H1 (cell line): ENCODE data around the gene DCAF7. TPM values are rescaled to one million over a fixed set of nuclear protein-coding genes. Genes with fewer than 3 reads are reported as not detected.

Experiments used
- ATF3 ChIP-seq: IDR thresholded peaks from 2 replicates; pipeline ENCODE4 v1.6.1; 2011; ENCODE audit warnings: low read depth, mild to moderate bottlenecking, low read length; ENCODE audit not compliant: insufficient read depth
- BACH1 ChIP-seq: IDR thresholded peaks from 2 replicates; pipeline ENCODE4 v1.6.1; 2012; ENCODE audit warnings: low read length, improper control_type of control experiment
- BRCA1 ChIP-seq: IDR thresholded peaks from 2 replicates; pipeline ENCODE4 v1.6.1; 2012; ENCODE audit warnings: low read depth, low read length, improper control_type of control experiment
- CBX5 ChIP-seq: fragments of 300-800, 300-1000 bp; sonication (generic); IDR thresholded peaks from 2 replicates; pipeline ENCODE4 v1.7.1; 2016; ENCODE audit warnings: antibody characterized with exemption, low read length, low read depth
- CTBP2 ChIP-seq: IDR thresholded peaks from 2 replicates; pipeline ENCODE4 v1.7.0; 2011; ENCODE audit warnings: borderline replicate concordance, mild to moderate bottlenecking, moderate library complexity, mixed read lengths, low read length; ENCODE audit not compliant: insufficient read depth, insufficient read length
- EGR1 ChIP-seq: IDR thresholded peaks from 2 replicates; pipeline ENCODE4 v1.6.1; 2011; ENCODE audit warnings: low read depth, low read length, borderline replicate concordance
- HDAC2 ChIP-seq, 2 experiments: fragments of 300-600 bp in 1 of 2; sonication (generic) in 1 of 2; IDR thresholded peaks; 2 replicates each; pipeline ENCODE4 v1.6.1; 2011 to 2012; ENCODE audit warnings: low read depth in 2 of 2, low read length in 2 of 2, mild to moderate bottlenecking in 2 of 2, moderate library complexity in 2 of 2, borderline replicate concordance in 1 of 2, inconsistent platforms in 1 of 2
- JUN ChIP-seq: IDR thresholded peaks from 2 replicates; pipeline ENCODE4 v1.6.1; 2011; ENCODE audit warnings: low read depth, mild to moderate bottlenecking, improper control_type of control experiment, low read length
- KDM4A ChIP-seq: IDR thresholded peaks from one replicate; pipeline ENCODE4 v1.7.1; 2012; ENCODE audit warnings: low read depth, mild to moderate bottlenecking, moderate library complexity, low read length, inconsistent platforms; ENCODE audit not compliant: severe bottlenecking
- POU5F1 ChIP-seq: IDR thresholded peaks from 2 replicates; pipeline ENCODE4 v1.6.1; 2011; ENCODE audit warnings: low read depth, mild to moderate bottlenecking, low read length, moderate library complexity
- RFX5 ChIP-seq: IDR thresholded peaks from 2 replicates; pipeline ENCODE4 v1.6.1; 2011; ENCODE audit warnings: low read depth, low read length, improper control_type of control experiment, borderline replicate concordance
- RNF2 ChIP-seq: fragments of 200-900, 300-1000 bp; sonication (generic); IDR thresholded peaks from 2 replicates; pipeline ENCODE4 v1.7.1; 2016; ENCODE audit warnings: borderline replicate concordance, low read depth, mild to moderate bottlenecking, antibody characterized with exemption, low read length; ENCODE audit not compliant: poor library complexity, severe bottlenecking; ENCODE audit errors: missing control alignments
- SAP30 ChIP-seq: fragments of 300-600 bp; sonication (generic); IDR thresholded peaks from 2 replicates; pipeline ENCODE4 v1.7.1; 2012; ENCODE audit warnings: low read length, moderate library complexity, mild to moderate bottlenecking, inconsistent platforms; ENCODE audit not compliant: insufficient read depth, insufficient replicate concordance
- SIRT6 ChIP-seq: IDR thresholded peaks from one replicate; pipeline ENCODE4 v1.7.1; 2012; ENCODE audit warnings: low read length, inconsistent platforms
- SP1 ChIP-seq: IDR thresholded peaks from 2 replicates; pipeline ENCODE4 v1.6.1; 2011; ENCODE audit warnings: low read depth, low read length
- SP4 ChIP-seq: IDR thresholded peaks from 2 replicates; pipeline ENCODE4 v1.6.1; 2012; ENCODE audit warnings: low read length, inconsistent platforms
- SRF ChIP-seq: IDR thresholded peaks from 2 replicates; pipeline ENCODE4 v1.6.1; 2011; ENCODE audit warnings: mild to moderate bottlenecking, low read depth, low read length, moderate library complexity
- ZNF274 ChIP-seq: IDR thresholded peaks from 2 replicates; pipeline ENCODE4 v1.7.0; 2012; ENCODE audit warnings: low read length, borderline replicate concordance; ENCODE audit errors: extremely low read depth
- polyA plus RNA-seq, 7 experiments: library from polyadenylated mRNA; depleted of rRNA in 3 of 7; stranded (reverse) in 5 of 7; unstranded in 2 of 7; fragments of >200 nt in 5 of 7; fragments of 200-250 nt in 2 of 7; gene quantifications; 1 replicate in 5 of 7; 2 replicates in 1 of 7; 4 replicates in 1 of 7; pipeline versions ENCODE4 v1.2.1 to v1.2.3, GENCODE V29; 2011 to 2013; ENCODE audit warnings: missing spikeins in 2 of 7, mixed read lengths in 2 of 7
- total RNA-seq: library from RNA; stranded (reverse); fragmentation: NEBNext Ultra II Directional; extraction: Animal tissue kit (Norgen Biotek cat#: 25700); gene quantifications from 2 replicates; pipeline ENCODE4 v1.2.1, GENCODE V29; 2021
- TF ChIP-seq, protein P1 (sequence below): IDR thresholded peaks from 2 replicates; pipeline ENCODE4 v1.6.1; 2012; ENCODE audit warnings: inconsistent platforms
- TF ChIP-seq, protein P2 (sequence below): IDR thresholded peaks from 2 replicates; pipeline ENCODE4 v1.6.1; 2012; ENCODE audit warnings: low read length, inconsistent platforms

Gene DCAF7
- total and polyA plus RNA-seq, 2 of the 8 experiments (the other 6 are each of a cell fraction or from before 2014, with no cell fraction given) = 74.9 to 94.1 TPM

GRCh38 chr17:63600569-63601438 is 50.5 kb downstream of the DCAF7 start, which contains the start of gene TACO1 (continued):
- TF ChIP-seq, protein P1, sequence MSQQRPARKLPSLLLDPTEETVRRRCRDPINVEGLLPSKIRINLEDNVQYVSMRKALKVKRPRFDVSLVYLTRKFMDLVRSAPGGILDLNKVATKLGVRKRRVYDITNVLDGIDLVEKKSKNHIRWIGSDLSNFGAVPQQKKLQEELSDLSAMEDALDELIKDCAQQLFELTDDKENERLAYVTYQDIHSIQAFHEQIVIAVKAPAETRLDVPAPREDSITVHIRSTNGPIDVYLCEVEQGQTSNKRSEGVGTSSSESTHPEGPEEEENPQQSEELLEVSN = peak; percentile 54
- TF ChIP-seq SP1 (peak; percentile 48; the same call in 1 of the 2 replicates), KDM4A (peak; percentile 82), BRCA1 (no peak), HDAC2 (IDR thresholded peaks at IDR 0.05; ENCODE audit: borderline replicate concordance in 1 of 2, low read depth in 2 of 2, low read length in 2 of 2) (no peak), SIRT6 (no peak), RNF2 (no peak), RFX5 (0 out of 2 replicates have a peak, but pooled peaks have one; percentile 25), SRF (peak; percentile 47; the same call in 1 of the 2 replicates), SAP30 (no peak), ZNF274 (no peak), POU5F1 (no peak), CTBP2 (no peak), ATF3 (no peak), BACH1 (no peak), CBX5 (no peak), SP4 (no peak), EGR1 (0 out of 2 replicates have a peak, but pooled peaks have one; percentile 28), JUN (no peak; the same call in 1 of the 2 replicates)
- TF ChIP-seq, protein P2, sequence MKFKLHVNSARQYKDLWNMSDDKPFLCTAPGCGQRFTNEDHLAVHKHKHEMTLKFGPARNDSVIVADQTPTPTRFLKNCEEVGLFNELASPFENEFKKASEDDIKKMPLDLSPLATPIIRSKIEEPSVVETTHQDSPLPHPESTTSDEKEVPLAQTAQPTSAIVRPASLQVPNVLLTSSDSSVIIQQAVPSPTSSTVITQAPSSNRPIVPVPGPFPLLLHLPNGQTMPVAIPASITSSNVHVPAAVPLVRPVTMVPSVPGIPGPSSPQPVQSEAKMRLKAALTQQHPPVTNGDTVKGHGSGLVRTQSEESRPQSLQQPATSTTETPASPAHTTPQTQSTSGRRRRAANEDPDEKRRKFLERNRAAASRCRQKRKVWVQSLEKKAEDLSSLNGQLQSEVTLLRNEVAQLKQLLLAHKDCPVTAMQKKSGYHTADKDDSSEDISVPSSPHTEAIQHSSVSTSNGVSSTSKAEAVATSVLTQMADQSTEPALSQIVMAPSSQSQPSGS = no peak
